HG03520 (cell line): ENCODE results near the gene YWHAE.
"Not testable (repeated sequence)": the region's sequence is repeated elsewhere in the genome, so short reads cannot be mapped to it uniquely, and the experiment has no call there.

ENCODE experiments used
- ATAC-seq: cut with Tn5 transposase; IDR thresholded peaks from one replicate; pipeline ENCODE4 v1.9.1; 2021; ENCODE audit warnings: mild to moderate bottlenecking, moderate library complexity; ENCODE audit not compliant: unreplicated experiment

The YWHAE gene

GRCh38 chr17:1340371-1340770 is 59.7 kb downstream of the YWHAE start:
- no peak for ATAC-seq

GRCh38 chr17:1331708-1332107 is 68.3 kb downstream of the YWHAE start:
- no peak for ATAC-seq

- no peak for ATAC-seq
Measured at GRCh38 chr17:1329745-1330343, 70.2 kb downstream of the YWHAE start.

- no peak for ATAC-seq
Measured at GRCh38 chr17:1328437-1328836, 71.6 kb downstream of the YWHAE start.

GRCh38 chr17:1325766-1326165 is 74.3 kb downstream of the YWHAE start:
- no peak for ATAC-seq

GRCh38 chr17:1324201-1324771 is 75.7 kb downstream of the YWHAE start:
- ATAC-seq: no peak

GRCh38 chr17:1323336-1323735 is 76.7 kb downstream of the YWHAE start:
- ATAC-seq: no peak

- no peak for ATAC-seq
Measured at GRCh38 chr17:1322480-1322879, 77.5 kb downstream of the YWHAE start.

GRCh38 chr17:1322014-1322428 is 78.0 kb downstream of the YWHAE start:
- ATAC-seq: no peak

GRCh38 chr17:1315891-1316403 is 84.1 kb downstream of the YWHAE start:
- no peak for ATAC-seq

GRCh38 chr17:1315409-1315808 is 84.6 kb downstream of the YWHAE start:
- ATAC-seq: no peak

GRCh38 chr17:1313270-1314005 is 86.6 kb downstream of the YWHAE start:
- no peak for ATAC-seq

- no peak for ATAC-seq
Measured at GRCh38 chr17:1312261-1312870, 87.7 kb downstream of the YWHAE start.

- ATAC-seq: not testable (repeated sequence)
Measured at GRCh38 chr17:1307829-1308228, 92.2 kb downstream of the YWHAE start.

- ATAC-seq: no peak
Measured at GRCh38 chr17:1304962-1305563, 95.0 kb downstream of the YWHAE start.

- no peak for ATAC-seq
Measured at GRCh38 chr17:1304522-1304921, 95.5 kb downstream of the YWHAE start.

GRCh38 chr17:1302761-1303160 is 97.3 kb downstream of the YWHAE start:
- no peak for ATAC-seq

- ATAC-seq: no peak
Measured at GRCh38 chr17:1301546-1301945, 98.5 kb downstream of the YWHAE start.

GRCh38 chr17:1300371-1300905 is 99.6 kb downstream of the YWHAE start:
- no peak for ATAC-seq

- ATAC-seq: no peak
Measured at GRCh38 chr17:1299552-1300370, 100.3 kb downstream of the YWHAE start.
